Breast epithelium (tissue), 3 donors: Measurements from ENCODE around the gene TFG.

ENCODE experiments used
- CTCF ChIP-seq, 3 donors: fragments of 450-650 bp; IDR thresholded peaks; one replicate each; pipeline ENCODE4 v1.5.1; 2016 to 2017; ENCODE audit warnings: antibody characterized with exemption in 3 of 3, mild to moderate bottlenecking in 3 of 3, moderate library complexity in 3 of 3
- POLR2A ChIP-seq: fragments of 450-650 bp; IDR thresholded peaks from one replicate; pipeline ENCODE4 v1.6.1; 2016; ENCODE audit warnings: antibody characterized with exemption, mild to moderate bottlenecking, moderate library complexity

DNA sequence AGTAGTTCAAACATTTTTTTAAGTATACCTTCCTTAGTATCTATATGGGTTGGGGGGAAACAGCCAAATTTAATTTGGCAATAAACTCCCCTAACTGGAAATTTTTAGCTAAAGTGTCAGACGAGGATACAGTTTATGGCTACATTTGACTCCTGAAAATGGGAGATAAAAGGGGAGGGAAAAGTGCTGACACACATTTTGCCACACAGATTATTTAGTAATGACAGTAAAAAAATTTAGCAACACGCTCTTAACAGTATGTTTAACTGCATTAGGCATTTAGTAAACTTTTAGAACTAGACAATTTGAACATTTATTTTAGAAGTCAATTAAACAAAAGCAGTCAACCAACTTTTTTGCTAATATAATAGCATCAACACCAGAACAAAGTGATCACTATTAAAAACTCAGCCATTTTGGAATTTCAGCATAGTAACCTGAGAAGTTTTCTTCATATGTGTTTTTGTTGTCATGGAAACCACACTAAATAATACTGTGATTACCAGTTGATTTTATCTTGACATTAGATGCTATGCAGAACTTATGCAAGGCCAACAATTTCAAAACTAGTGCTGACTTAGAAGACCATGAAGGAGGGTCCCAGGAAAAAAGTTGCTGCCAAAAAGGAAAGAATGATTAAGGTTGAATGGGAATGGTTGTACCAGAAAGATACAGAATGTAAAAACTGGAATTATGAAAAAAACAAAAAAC is 47.0 kb upstream of the TFG start:
- TF ChIP-seq CTCF (IDR thresholded peaks at IDR 0.05): no peak
- TF ChIP-seq POLR2A: no peak
